Renal cortical epithelial cell (primary cell): ENCODE data around the gene OR1S1. TPM values are rescaled to one million over a fixed set of nuclear protein-coding genes. Genes with fewer than 3 reads are reported as not detected.
A peak's percentile ranks its signal among the peaks of the same experiment; 100 is the strongest.
"Not testable (repeated sequence)": the region's sequence is repeated elsewhere in the genome, so short reads cannot be mapped to it uniquely, and the experiment has no call there.

Experiments
- DNase-seq: peaks from one replicate; pipeline ENCODE4 v3.0.0-alpha.2; 2011; ENCODE audit warnings: low read depth
- total RNA-seq: library from RNA; depleted of rRNA; stranded (reverse); fragments of >200 nt; gene quantifications from 2 replicates; pipeline ENCODE4 v1.2.3, GENCODE V29; 2014

The OR1S1 gene
- total RNA-seq, result not detected in 2 replicates

GRCh38 chr11:58212420-58212819 lies at the start of gene OR1S1:
Gene OR1S1, plus strand, starts transcription at chr11:58212720.
- not testable (repeated sequence) for DNase-seq

DNA sequence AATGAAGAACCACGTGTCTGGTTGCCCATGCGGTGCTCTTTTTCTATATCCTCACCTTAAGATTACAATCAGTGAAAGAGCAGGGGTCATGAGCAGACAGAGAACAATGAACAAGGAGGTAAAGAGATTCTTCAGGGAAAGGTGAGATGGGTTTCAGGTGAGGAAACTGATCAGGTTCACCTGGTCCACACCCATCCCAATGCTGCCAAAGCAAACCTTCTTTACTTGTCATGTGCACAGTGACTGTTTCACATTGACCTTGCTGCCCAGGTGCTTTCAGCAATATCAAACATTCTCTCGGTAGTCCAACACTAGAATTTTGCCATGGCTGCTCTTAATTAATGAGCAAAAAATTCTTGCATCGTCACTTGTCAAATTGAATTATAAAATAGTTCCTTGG lies 48.1 kb upstream of the OR1S1 start:
- DNase-seq, result no peak

- DNase-seq, result no peak
Measured at GRCh38 chr11:58164990-58165389, 47.5 kb upstream of the OR1S1 start.

- no peak for DNase-seq
Measured at GRCh38 chr11:58165504-58166106, 46.9 kb upstream of the OR1S1 start.

- DNase-seq, result no peak
Measured at GRCh38 chr11:58177409-58178054, 35.0 kb upstream of the OR1S1 start.

DNA sequence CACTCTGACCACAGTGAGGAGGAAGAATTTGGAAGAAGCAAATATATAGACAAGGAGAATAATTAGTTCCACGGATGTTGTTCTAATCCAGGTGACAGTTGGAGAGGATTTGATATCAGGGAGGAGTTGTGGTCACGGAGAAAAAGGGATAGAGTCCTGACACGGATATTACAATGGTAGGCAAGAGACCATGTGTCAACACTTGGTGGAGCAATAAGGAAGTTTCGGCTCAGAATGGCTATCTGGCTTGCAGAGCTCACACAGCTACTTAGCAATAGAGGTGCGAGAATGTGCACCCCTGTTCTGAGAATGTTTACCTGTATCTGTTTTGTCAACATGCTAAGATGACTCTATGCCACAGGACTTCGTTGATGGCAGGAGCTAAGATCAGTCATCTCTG lies 34.1 kb upstream of the OR1S1 start:
- no peak for DNase-seq

- DNase-seq, result no peak
Measured at GRCh38 chr11:58179648-58180047, 32.9 kb upstream of the OR1S1 start.

- DNase-seq, result no peak
Measured at GRCh38 chr11:58186938-58187337, 25.6 kb upstream of the OR1S1 start.

GRCh38 chr11:58188770-58189169 lies 23.8 kb upstream of the OR1S1 start, which contains the start of gene OR9Q2:
Gene OR9Q2, plus strand, starts transcription at chr11:58189070. Its CDS starts 1,421 bp downstream, at chr11:58190491.
- DNase-seq, result no peak

- no peak for DNase-seq
Measured at GRCh38 chr11:58192229-58192628, 20.3 kb upstream of the OR1S1 start.

DNA sequence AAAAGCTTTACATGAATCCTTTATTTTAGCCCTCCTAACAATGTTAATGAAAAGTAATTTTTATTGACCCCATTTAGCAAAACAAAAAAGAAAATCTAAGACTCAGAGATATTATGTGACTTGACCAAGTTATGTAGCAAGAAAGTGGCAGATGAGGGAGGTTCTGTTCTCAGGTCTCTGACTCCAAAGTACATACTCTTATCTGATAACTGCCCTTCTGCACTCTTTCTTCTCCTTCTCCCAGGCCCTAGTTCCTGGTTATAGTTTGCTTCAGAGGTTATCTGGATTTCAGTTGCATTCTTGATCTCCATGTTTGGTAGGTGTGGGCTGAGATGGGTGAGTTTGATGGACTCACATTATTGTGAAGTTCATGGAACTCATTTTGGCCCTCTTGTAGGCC lies 19.1 kb upstream of the OR1S1 start:
- no peak for DNase-seq

- no peak for DNase-seq
Measured at GRCh38 chr11:58195939-58196338, 16.6 kb upstream of the OR1S1 start.

DNA sequence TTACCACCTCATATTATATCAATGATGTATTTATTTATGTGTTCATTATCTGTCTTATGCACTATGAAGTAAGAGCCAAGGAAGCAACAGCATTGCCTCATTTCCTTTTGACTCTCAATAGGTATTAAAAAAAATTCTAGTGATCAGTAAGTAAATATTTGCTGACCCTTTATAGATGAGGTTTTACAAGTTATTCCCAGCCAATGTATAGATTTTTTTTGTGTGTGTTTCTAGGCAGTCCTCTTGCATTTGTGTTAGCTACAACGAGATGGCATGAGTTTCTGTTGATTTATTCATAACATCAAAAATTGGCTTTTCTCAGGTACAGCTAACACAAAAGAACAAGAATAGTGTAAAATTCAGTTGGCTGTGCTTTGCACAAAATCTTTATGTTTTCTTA lies 13.2 kb upstream of the OR1S1 start:
- DNase-seq, result no peak

GRCh38 chr11:58204042-58204441 lies 8.5 kb upstream of the OR1S1 start, which contains the start of gene OR1S2:
Gene OR1S2, minus strand, starts transcription at chr11:58204142. Its CDS starts 0 bp downstream, at chr11:58204142.
- DNase-seq, result no peak

DNA sequence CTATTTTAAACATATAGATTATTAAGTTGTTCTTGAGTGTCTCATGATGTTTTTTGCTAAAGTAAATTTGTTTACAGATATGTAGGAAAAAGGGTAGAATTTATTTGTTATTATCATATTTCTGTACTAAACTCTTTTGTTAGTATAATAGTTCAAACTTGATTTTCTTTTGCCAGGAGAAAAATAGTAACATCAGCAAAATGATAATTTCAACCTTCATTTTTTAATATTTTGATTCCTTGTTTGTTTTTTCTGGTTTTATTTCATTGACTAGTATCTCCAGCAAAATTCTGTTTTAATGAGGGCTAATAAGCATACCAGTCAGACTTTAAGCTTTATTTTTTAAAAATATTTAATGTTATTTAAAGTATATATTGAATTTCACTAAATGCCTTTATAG lies 4.0 kb downstream of the OR1S1 start:
- no peak for DNase-seq

- peak; percentile 27 for DNase-seq
Measured at GRCh38 chr11:58222721-58223120, 10.2 kb downstream of the OR1S1 start.

DNA sequence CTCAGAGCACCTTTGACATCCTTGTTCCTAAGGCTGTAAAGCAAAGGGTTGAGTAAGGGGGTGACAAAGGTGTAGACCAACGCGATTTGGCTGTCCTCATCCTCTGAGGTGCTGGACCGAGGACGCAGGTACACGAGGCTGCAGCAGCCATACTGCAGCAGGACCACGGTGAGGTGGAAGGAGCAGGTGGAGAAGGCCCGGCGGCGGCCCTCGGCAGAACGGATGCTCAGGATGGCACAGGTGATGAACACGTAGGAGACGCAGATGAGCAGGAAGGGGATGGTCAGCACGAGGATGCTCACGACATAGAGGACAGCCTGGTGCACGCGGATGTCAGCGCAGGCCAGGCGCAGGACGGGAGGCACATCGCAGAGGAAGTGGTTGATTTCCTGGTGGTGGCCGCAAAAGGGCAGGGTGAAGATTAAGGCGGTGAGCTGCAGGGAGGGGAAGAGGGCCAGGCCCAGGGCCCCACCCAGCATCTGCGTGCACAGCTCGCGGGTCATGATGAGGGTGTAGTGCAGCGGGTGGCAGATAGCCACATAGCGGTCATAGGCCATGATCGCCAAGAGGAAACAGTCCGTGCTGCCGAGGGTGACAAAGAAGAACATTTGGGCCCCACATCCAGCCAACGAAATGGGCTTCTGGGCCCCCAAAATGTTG lies 15.6 kb downstream of the OR1S1 start:
- no peak for DNase-seq

DNA sequence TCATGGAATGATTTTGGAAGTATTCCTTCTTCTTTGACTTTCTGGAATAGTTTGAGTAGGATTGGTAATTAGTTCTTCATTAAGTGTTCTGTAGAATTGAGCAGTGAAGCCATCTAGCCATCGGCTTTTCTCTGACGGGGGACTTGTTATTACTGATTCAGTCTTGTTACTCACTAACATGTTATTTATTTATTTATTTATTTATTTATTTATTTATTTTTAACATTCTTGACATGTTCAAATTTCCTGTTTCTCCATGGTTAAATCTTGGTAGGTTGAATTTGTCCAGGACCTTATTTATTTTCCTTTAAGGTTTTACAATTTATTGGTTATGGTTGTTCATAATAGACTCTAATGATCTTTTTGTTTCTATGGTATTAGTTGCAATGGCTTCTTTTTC lies 31.4 kb downstream of the OR1S1 start:
- no peak for DNase-seq

- no peak for DNase-seq
Measured at GRCh38 chr11:58254936-58255335, 42.4 kb downstream of the OR1S1 start.

- no peak for DNase-seq
Measured at GRCh38 chr11:58259983-58260382, 47.5 kb downstream of the OR1S1 start.
